ENCODE results near the gene CSNK1E. TPM values are rescaled to one million over a fixed set of nuclear protein-coding genes. Genes with fewer than 3 reads are reported as not detected.
A peak's percentile ranks its signal among the peaks of the same experiment; 100 is the strongest.

The CSNK1E gene
- total and polyA plus RNA-seq, 2 of the 8 experiments (the other 6 are each of a cell fraction or from before 2014, with no cell fraction given), result 247 to 263 TPM

DNA sequence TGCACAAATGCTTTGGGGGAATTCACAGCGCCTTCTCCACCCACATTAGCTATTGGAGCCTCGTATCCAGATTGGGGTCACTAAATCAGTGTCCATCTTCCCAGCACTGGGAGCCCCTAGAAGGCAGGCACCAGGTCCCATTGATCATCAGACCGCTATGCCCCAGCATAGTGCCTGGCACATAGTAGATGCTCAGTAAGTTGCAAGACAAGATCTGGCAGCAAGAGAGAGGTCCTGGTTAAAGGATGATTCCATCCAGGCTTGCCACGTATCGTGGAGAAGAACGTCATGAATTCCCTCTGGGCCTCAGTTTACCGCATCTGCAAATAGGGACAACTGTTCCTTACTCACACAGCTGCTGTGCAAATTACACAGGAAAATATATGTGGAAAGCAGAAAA is 46.1 kb downstream of the CSNK1E start:
- Histone ChIP-seq H3K4me3 (ENCODE audit: extremely low read depth in 1 of 4, insufficient read depth in 2 of 4, low read depth in 3 of 4, low read length in 4 of 4) (peak overlapping the region in 2 of 4 experiments; percentile 84 to 95; a peak in 3 of 8 replicates), H3K79me2 (ENCODE audit: control insufficient read depth in 1 of 2, insufficient read depth in 2 of 2, low read length in 2 of 2) (peaks cover 21 to 51% of the 10 kb centered on the region in 2 experiments)

More for the DNA sequence above, 46.1 kb downstream of the CSNK1E start:
- Histone ChIP-seq H4K91ac (replicated peaks; ENCODE audit: insufficient read length, low read length) (no peak overlapping the region), H3K4me2 (ENCODE audit: insufficient read depth in 1 of 2, low read depth in 2 of 2, low read length in 2 of 2) (peak overlapping the region; percentile 97; a peak in 3 of 4 replicates), H3K9ac (replicated peaks in 1 of 4; ENCODE audit: extremely low read depth in 1 of 4, low read depth in 3 of 4, low read length in 3 of 4) (no peak overlapping the region), H3K27me3 (replicated peaks in 1 of 4; ENCODE audit: control insufficient read depth in 3 of 4, extremely low read depth in 1 of 4, insufficient read depth in 3 of 4, low read length in 3 of 4) (no peaks in the 10 kb centered on the region), H2BK12ac (ENCODE audit: low read depth, low read length) (no peak overlapping the region), H3K56ac (replicated peaks; ENCODE audit: insufficient read length, low read depth, low read length) (no peak overlapping the region), H2BK5ac (ENCODE audit: low read depth, low read length) (no peak overlapping the region), H3K14ac (ENCODE audit: insufficient read length) (no peak overlapping the region), H3K4me1 (replicated peaks in 1 of 4; ENCODE audit: control insufficient read depth in 3 of 4, insufficient read depth in 4 of 4, low read length in 3 of 4) (peaks cover 13 to 24% (median 17%) of the 10 kb centered on the region in 4 experiments), H3K4ac (replicated peaks; ENCODE audit: insufficient read length, low read depth, low read length) (no peak overlapping the region), H3K18ac (ENCODE audit: extremely low read depth, low read length) (no peak overlapping the region), H3K36me3 (ENCODE audit: control insufficient read depth in 2 of 4, insufficient read depth in 4 of 4, low read length in 3 of 4) (0 out of 8 replicates have a peak, but pooled peaks cover 0 to 3% (median 0%) of the 10 kb centered on the region in 4 experiments), H3K23me2 (ENCODE audit: low read depth, low read length) (peaks cover 10% of the 10 kb centered on the region), H3K27ac (ENCODE audit: low read depth, low read length) (no peak overlapping the region), H3K23ac (ENCODE audit: insufficient read length) (no peak overlapping the region), H2AFZ (ENCODE audit: low read length) (no peak overlapping the region), H4K20me1 (replicated peaks in 1 of 2; ENCODE audit: control insufficient read depth in 1 of 2, insufficient read depth in 2 of 2, low read length in 2 of 2) (peaks cover 21 to 29% of the 10 kb centered on the region in 2 experiments), H2BK15ac (ENCODE audit: low read length) (no peak overlapping the region), H4K5ac (ENCODE audit: insufficient read length, low read depth, low read length) (no peak overlapping the region), H3K79me1 (ENCODE audit: low read depth, low read length) (peaks cover 25% of the 10 kb centered on the region), H2BK120ac (replicated peaks; ENCODE audit: low read depth, low read length) (no peak overlapping the region), H2AK5ac (ENCODE audit: low read depth, low read length) (no peak overlapping the region), H3K9me3 (ENCODE audit: insufficient read depth in 2 of 2, low read depth in 1 of 2, low read length in 1 of 2) (no peaks in the 10 kb centered on the region), H2BK20ac (ENCODE audit: low read length) (no peak overlapping the region), H4K8ac (ENCODE audit: extremely low read depth, insufficient read depth, low read length) (no peak overlapping the region)
- FAIRE-seq (no peak), DNase-seq (ENCODE audit: low read depth in 1 of 2, low spot score in 2 of 2) (no peak)
- TF ChIP-seq POU5F1 (IDR thresholded peaks at IDR 0.05; ENCODE audit: low read depth, low read length) (no peak), SP2 (IDR thresholded peaks at IDR 0.05; ENCODE audit: low read length) (no peak), ZNF274 (IDR thresholded peaks at IDR 0.05; ENCODE audit: borderline replicate concordance, extremely low read depth, low read length) (no peak), TAF7 (optimal IDR thresholded peaks at IDR 0.05; ENCODE audit: borderline replicate concordance, low read depth, low read length) (no peak)
- CTCF ChIA-PET (ENCODE audit: partially characterized antibody), result interaction anchor here (0.9 to 4.5 kb wide), 10 partner anchors 10 to 224 kb away, joined by 3 to 33 read pairs (median 3); no protein-coding TSS in a partner anchor
- POLR2A ChIA-PET (ENCODE audit: partially characterized antibody), result interaction anchor here (0.6 to 7.8 kb wide), 13 partner anchors 8 to 203 kb away, joined by 3 to 81 read pairs (median 4); no protein-coding TSS in a partner anchor
- WGBS, 2 experiments (ENCODE audit: extremely low coverage in 1 of 2, insufficient coverage in 1 of 2, insufficient read length in 1 of 2, insufficient replicate concordance in 2 of 2, low coverage in 1 of 2, low lambda C conversion rate in 2 of 2, missing lambda C conversion rate in 1 of 2), result 91% methylated on average over 7 of the region's 7 CpGs; no CpG with 5 or more reads in 1 of the 2 experiments

Data from H1 (cell line).